GM03348 (cell line): ENCODE results near the gene CDH13.

Experiments used
- DNase-seq: peaks from one replicate; pipeline ENCODE4 v3.0.0; 2012; ENCODE audit warnings: low spot score

The CDH13 gene

GRCh38 chr16:83439412-83439811 lies 812.6 kb downstream of the CDH13 start:
- DNase-seq, result no peak

GRCh38 chr16:83441517-83441916 lies 814.7 kb downstream of the CDH13 start:
- peak; percentile 21 for DNase-seq

- no peak for DNase-seq
Measured at GRCh38 chr16:83443972-83444371, 817.2 kb downstream of the CDH13 start.

- DNase-seq, result no peak
Measured at GRCh38 chr16:83447560-83447959, 820.8 kb downstream of the CDH13 start.

GRCh38 chr16:83449861-83450260 lies 823.1 kb downstream of the CDH13 start:
- no peak for DNase-seq

GRCh38 chr16:83453977-83454376 lies 827.2 kb downstream of the CDH13 start:
- DNase-seq, result no peak

- DNase-seq, result no peak
Measured at GRCh38 chr16:83455716-83456115, 828.9 kb downstream of the CDH13 start.

GRCh38 chr16:83456934-83457333 lies 830.2 kb downstream of the CDH13 start:
- no peak for DNase-seq

DNA sequence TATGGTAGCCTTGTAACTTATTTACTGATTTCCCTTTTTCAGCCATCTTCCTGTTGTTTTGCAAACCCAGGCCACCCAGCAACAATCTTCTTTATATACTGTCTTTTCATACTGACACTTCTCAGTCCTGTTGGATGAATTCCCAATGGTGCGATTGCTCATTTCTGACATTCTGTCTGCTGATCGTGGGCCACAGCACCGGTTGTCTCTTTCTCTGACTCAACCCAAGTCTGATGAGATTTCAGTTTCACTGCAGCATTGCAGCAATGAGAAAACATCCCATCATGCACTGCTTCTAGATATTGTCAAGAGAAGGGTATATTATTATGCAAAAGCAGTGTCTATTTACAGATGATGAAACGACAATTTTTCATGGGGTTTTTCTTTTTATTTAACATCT lies 831.8 kb downstream of the CDH13 start:
- DNase-seq, result peak; percentile 68

DNA sequence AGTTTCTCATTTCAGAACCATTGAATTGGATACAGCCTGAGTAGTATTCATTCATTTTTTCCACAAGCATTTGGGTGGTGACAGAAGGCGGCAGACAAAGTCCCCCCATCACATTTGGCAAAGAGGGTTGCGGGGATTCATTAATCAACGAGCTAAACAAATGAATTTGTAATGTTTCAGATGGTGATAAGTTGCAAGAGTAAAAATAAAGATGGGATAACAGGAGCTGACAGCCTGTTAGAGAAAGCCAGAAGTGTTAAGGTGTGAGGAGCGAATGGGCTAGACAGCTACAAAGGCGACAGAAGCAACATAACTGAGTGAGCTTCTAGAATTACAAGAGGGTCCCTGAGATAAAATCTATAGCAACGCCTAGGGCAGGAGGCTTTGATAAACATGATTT lies 838.2 kb downstream of the CDH13 start:
- no peak for DNase-seq

DNA sequence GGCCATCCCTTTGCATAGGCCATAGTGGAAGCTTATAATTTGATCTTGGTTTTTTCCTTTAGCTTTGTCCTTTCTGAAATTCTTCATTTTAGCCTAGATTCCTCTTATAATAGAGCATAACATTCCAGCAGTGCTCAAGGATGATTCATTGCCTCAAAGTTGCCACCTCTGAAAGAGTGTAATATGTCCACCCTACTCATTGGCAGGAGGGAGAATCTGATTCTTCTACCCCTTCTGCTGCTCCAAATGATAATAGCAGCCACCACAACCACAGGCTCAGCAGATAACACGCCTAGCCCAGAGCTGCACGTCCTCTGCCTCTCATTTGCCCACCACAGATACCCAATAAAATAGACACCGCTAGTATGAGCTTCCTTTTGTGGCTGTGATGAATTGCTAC lies 843.6 kb downstream of the CDH13 start:
- DNase-seq, result peak; percentile 79

DNA sequence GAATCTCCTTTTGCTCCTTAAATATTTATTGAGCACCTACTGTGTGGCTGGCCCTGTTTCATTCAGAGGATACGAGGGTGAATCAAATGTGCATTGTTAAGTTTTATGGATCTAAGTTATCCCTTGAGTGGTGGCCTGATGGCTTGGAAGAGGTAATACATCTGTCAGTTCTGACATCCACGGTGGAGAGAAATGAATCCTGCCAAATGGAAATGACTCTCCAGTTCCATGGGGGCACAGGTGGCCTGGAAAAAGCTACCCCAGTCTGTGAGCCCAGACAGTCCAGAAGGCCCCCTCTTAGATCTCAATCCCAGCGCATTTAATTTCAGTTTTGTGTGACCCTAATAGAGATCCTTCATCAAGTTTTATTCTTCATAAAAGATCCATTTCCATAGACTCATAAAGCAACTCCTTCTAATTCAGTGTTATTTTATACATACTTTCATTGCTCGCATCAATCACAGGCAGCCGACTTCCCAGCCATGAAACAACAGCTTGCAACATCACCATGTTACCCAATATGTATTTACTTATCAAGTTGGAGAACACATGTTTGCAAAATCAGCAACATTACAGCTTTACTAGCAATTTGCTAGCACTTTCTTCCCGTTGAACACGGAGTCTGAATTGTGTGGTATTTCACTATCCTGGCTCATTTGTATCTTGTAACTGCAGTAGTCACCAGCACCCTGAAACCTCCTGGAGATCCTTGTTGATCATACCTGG lies 846.2 kb downstream of the CDH13 start:
- DNase-seq, result peak; percentile 57

- DNase-seq, result peak; percentile 31
Measured at GRCh38 chr16:83473926-83474650, 847.3 kb downstream of the CDH13 start.

DNA sequence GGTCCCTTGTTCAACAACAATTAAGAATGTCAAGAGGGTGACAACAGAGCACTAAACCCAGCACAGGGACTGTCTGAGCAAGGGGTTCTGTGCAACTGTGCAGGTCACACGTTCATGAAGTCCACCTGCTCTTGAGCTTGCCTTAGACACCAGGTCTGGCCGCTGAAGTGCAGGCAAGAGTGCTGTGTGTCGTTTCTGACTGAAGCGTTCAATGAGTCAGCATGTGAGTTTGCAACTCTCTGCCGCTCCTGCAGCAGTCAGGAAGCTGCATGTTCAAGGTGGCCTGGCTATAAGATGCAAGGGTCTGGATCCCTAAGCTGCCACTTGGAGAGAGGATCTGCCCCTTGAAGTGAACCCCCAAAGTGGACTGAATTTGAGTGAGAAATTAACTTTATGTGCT lies 848.3 kb downstream of the CDH13 start:
- no peak for DNase-seq

GRCh38 chr16:83481589-83481988 lies 854.8 kb downstream of the CDH13 start:
- no peak for DNase-seq

DNA sequence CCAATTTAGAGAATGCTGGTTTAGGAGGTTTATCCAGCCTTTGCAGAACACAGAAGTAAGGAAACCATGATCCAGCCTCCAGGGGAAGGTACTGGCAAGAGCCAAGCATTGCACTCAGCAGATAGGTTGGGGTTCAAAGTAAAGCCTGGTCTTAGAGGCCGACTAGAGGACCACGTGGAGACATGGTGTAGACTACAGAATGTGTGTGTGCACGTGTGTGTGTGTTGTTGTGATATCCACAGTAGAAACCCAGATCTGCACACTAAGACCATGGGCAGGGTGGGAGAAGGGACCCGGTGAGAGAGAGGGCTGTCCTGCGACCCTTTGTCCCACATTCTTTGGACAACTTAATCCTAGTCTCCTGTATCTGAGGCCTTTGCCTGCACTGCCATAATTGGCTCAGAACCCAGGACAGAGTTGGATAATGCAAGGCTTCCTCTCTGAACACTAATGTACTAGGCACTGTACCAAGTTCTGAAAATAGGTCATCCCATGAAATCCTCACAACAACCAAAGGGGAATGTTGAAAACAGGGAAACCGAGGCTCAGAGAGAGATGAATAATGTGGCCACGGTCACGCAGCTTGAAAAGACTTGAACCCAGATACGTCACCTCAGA lies 855.9 kb downstream of the CDH13 start:
- DNase-seq, result no peak

- DNase-seq, result no peak
Measured at GRCh38 chr16:83490073-83490472, 863.3 kb downstream of the CDH13 start.

DNA sequence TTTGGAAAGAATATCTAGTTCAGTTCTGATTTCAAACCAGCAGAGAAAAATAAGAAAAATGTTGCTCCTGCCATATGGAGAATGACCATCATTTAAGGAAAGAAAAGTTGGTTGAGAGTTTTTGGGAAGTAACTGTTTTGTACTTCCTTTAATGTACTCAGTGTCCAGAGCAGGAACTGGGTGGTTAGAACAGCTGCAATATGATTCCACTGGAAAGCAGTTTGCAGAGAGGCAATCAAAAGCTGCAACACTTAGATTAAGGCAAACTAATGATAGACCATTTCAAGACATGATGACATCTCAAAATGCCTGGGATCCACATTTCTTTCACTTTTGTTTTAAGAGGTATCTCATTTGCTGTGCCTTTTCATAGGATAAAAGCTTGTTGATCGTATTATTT lies 867.7 kb downstream of the CDH13 start:
- DNase-seq, result no peak

- DNase-seq, result no peak
Measured at GRCh38 chr16:83501481-83501880, 874.7 kb downstream of the CDH13 start.

DNA sequence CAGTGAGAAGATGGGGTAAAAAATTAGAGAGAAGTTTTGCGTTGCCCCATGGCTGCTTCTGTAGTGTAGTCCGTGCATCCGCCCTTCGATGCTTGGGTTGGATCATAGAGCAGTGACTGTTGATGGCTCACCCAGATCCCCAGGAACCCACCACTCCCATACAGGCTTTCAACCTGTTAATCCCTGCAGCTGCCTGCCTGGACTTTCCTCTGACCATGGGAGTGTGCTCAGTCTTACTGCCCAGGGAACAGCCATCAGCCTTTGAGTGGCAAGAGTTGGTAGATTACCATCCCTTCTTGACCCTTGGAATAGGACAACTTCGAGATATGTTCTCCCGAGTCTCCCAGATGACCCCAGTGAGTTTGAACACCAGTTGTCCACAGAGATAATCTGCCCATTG lies 881.5 kb downstream of the CDH13 start:
- DNase-seq, result no peak

GRCh38 chr16:83509316-83509715 lies 882.5 kb downstream of the CDH13 start:
- no peak for DNase-seq

DNA sequence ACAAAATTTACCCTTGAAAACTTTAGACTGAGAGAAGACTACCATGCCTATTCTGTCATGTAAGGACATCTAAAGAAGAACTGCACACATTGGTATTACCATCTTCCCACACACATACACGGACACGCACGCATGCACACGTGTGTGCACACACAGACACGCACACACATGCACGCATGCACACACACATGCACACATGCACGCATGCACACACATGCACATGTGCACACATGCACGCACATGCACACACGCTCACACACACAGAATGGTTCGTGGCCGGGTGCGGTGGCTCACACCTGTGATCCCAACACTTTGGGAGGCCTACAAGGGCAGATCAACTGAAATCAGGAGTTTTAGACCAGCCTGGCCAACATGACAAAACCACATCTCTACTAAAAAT lies 884.1 kb downstream of the CDH13 start:
- no peak for DNase-seq

DNA sequence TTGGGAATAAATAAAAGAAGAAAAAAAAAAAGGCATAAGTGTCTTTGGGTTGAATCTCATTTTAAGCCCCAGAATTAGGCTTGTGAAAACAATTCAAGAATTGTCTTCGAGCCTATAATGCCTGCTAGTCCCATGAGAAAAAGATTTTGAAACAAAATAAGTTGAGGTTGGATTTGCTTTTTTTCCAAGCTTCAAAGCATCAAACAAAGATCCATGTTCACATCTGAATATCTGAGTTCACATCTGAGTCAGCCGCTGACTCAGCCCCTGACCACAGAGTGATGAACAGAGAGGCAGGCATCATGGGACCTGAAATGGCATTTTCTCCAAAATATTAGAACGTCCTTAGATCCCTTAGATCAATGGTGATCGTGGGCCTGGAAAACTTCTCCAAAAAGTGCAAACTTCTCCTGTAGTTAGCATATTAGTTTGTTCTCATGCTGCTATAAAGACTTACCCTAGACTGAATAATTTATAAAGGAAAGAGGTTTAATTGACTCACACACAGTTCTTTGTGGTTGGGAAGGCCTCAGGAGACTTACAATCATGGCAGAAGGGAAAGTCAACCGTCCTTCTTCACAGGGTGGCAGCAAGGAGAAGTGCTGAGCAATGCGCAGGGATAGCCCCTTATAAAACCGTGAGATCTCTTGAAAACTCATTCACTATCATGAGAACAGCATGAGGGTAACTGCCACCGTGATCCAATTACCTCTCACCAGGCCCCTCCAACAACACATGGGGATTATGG lies 886.4 kb downstream of the CDH13 start:
- peak; percentile 88 for DNase-seq
